PC-3 (cell line): ENCODE measurements around the gene LRFN5.

Experiments used
- EZH2 ChIP-seq: fragments of 300-600 bp; sonication (generic); IDR thresholded peaks from one replicate; pipeline ENCODE4 v1.6.1; 2017; ENCODE audit warnings: antibody characterized with exemption, mild to moderate bottlenecking, low read length; ENCODE audit not compliant: unreplicated experiment
- TF ChIP-seq, protein P1 (sequence below): fragments of 300-600 bp; sonication (generic); conservative IDR thresholded peaks from 2 replicates; pipeline ENCODE4 v1.5.1; 2017; ENCODE audit warnings: antibody characterized with exemption, low read depth, mild to moderate bottlenecking, low read length

- TF ChIP-seq, protein P1, sequence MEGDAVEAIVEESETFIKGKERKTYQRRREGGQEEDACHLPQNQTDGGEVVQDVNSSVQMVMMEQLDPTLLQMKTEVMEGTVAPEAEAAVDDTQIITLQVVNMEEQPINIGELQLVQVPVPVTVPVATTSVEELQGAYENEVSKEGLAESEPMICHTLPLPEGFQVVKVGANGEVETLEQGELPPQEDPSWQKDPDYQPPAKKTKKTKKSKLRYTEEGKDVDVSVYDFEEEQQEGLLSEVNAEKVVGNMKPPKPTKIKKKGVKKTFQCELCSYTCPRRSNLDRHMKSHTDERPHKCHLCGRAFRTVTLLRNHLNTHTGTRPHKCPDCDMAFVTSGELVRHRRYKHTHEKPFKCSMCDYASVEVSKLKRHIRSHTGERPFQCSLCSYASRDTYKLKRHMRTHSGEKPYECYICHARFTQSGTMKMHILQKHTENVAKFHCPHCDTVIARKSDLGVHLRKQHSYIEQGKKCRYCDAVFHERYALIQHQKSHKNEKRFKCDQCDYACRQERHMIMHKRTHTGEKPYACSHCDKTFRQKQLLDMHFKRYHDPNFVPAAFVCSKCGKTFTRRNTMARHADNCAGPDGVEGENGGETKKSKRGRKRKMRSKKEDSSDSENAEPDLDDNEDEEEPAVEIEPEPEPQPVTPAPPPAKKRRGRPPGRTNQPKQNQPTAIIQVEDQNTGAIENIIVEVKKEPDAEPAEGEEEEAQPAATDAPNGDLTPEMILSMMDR = no peak
- no peak for TF ChIP-seq EZH2
Observed at GRCh38 chr14:41743140-41743539, 136.5 kb downstream of the LRFN5 start.
